Activated naive CD4-positive, alpha-beta T cell treated with Interleukin-2 at 50 U/mL for 16 hours (primary cell): ENCODE results near the gene CXCR1.
"Not testable (repeated sequence)": the region's sequence is repeated elsewhere in the genome, so short reads cannot be mapped to it uniquely, and the experiment has no call there.

Experiments
- DNase-seq: peaks from one replicate; pipeline ENCODE4 v3.0.0-alpha.2; 2020

CXCR1 gene

DNA sequence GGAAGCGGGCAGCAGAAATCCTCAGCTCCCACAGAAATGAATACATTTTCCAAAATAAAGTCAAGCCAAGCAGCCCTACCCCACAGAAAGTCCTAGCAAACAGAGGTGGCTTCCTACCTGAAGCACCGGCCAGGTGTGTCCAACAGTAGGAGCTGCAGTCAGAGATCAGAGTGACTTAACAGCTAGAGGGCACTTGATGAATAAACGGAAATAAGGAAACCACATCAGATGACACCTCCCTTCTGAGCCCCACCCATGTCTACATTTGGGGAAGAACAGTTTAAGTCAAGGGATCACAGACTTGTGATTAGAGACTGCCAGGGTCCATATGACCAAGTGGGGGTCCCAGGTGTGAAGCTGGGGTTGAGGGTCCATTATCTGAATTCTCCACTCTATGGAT is at the start of gene CXCR1:
CXCR1 (minus strand) TSS at position 172 of the 400 bp plus-strand sequence. CDS start 1,751 bp downstream, outside the sequence.
- DNase-seq: peak; percentile 14

- DNase-seq: no peak
Observed at GRCh38 chr2:218216336-218216673, 49.5 kb upstream of the CXCR1 start.

DNA sequence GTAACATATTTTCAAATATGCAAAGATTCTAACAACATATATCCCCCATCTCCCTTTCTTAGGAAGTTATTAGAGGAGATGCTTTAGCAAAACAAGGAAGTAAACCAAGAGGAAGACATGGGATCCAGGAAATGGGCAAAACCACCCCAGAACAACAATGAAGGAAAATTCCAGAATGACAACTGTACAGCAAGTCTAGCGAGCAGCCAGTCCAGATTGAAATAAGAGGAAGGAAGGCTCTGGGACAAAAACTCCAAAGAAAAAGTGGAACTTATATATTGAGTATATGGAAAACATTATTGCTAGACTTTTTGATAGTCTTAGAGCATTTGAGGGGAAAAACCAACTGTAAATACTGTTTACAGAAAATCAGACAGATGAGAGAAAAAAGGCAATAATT is 47.4 kb upstream of the CXCR1 start:
- no peak for DNase-seq

- DNase-seq: no peak
Observed at GRCh38 chr2:218209078-218209477, 42.3 kb upstream of the CXCR1 start.

DNA sequence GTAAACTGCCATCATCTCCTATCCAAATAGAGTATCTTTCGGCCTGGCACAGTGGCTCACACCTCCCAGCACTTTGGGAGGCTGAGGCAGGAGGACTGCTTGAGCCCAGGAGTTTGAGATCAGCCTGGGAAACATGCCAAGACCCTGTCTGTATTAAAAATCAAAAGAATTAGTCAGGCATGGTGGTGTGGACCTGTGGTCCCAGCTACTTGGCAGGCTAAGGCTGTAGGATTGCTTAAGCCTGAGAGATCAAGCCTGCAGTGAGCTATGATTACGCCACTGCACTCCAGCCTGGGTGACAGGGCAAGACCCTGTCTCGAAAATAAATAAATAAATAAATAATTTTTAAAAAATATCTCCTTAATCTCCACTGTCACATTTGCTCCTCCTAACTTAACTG is 35.5 kb upstream of the CXCR1 start:
- no peak for DNase-seq

GRCh38 chr2:218196974-218197373 is 30.2 kb upstream of the CXCR1 start:
- DNase-seq: no peak

DNA sequence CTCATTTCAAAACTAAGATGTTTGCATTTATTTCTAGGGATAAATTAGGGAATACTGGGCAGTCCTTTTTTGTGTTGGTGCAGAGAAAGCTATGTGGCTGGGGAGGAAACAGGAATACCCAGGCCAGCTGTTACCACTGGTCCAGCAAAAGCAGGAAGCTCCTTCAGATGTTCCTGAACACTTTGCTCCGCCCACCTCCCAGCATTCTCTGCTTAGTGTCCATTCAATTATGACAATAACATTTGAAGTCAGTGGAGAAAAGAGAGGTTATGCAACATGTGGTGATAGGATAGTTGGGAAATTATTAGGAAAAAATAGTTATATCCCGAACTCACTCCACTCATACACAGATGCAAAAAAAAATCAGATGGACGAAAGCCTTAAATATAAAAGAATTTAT is 28.1 kb upstream of the CXCR1 start:
- no peak for DNase-seq

DNA sequence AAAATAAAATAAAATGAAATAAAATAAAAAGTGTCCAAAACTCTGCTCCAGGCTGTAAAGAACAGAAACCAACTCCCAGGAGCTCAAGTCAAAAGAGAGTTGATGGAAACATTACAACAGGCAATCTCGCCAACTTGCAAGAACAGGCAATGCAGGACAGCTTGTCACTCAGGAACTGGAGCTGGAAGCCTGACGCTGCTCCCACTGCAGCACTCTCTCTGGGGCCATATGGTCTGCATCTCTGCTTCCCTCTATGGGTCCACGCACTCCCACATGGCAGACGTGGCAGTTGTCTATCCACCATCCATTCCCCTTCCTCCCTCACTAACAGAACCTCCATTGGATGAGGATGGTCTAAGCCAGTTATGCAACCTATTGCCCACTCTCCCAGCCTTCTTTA is 26.9 kb upstream of the CXCR1 start:
- no peak for DNase-seq

DNA sequence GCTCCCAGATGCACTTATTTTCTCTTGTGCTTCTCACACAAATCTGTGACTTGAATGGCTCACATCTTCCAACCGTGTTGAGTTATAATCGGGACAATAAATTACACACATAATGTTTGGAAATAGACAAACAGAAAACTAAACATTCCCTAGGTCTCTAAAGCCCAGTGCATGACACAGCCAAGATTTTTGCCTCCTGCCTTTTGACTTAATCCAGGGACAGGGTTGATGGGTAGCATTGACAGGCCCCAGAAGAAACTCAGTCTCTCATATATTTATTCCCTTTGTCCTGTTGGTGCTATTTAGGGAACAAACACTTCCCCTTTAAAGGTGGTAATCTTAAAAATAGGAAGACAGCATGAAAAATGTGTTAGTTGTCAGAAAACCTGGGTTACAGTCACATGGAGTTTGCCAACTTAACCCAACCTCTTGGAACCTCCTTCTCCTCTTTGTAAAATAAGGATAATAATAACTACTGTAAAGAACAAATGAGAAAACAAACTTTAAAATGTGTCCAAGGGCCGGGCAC is 26.2 kb upstream of the CXCR1 start:
- DNase-seq: no peak

- no peak for DNase-seq
Observed at GRCh38 chr2:218188528-218188927, 21.8 kb upstream of the CXCR1 start.

DNA sequence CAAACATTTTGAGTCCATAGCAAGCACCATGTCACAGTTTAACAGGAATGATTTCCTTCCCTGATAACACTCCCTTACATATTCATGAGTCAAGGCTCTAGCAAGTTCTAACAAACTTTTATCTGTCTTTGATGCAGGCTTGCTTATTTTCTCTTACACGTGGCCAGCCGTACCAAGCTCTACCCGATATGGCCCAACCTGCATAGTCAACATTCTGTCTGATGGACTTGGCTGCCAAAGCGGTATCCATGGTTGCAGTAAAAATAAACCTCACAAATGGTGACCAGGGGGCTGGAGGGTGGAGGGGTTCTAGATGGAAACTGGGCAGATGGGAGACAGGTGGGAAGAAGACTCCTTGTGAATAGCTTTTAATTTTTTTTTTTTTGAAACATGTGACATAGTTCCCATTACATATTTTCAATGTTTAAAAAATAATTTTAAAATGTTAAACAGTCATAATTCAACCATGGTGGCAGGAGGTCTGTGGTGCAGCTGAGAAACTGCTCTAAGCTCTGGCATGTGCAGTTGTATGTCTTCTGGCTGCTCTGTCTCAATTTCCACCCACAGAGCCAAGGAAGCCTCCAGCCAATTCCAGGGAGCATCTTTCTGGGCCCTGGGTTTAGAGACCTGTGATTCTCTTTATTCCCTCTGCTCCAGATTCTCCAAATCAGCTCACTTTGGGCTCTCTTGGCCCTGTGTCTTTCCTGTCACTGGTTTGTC is 20.7 kb upstream of the CXCR1 start:
- DNase-seq: no peak

- no peak for DNase-seq
Observed at GRCh38 chr2:218186876-218187275, 20.1 kb upstream of the CXCR1 start.

- DNase-seq: peak; percentile 73
Observed at GRCh38 chr2:218186355-218186766, 19.6 kb upstream of the CXCR1 start.

DNA sequence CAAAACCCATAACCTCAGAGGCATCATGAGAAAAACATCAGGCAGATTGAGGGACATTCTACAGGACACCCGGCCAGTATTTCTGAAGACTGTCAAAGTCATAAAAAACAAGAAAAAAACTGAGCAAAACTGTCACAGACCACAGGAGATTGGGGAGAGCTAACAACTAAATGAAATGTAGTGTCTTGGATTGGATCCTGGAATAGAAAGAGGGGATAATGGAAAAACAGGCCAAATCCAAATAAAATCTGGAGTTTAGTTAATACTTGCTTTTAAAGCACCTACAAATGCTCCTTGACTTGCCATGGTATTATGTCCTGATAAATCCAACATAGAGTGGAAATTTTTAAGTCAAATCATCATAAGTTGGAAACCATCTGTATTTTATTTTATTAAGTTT is 17.6 kb upstream of the CXCR1 start:
- no peak for DNase-seq

- DNase-seq: no peak
Observed at GRCh38 chr2:218180467-218181114, 13.8 kb upstream of the CXCR1 start.

DNA sequence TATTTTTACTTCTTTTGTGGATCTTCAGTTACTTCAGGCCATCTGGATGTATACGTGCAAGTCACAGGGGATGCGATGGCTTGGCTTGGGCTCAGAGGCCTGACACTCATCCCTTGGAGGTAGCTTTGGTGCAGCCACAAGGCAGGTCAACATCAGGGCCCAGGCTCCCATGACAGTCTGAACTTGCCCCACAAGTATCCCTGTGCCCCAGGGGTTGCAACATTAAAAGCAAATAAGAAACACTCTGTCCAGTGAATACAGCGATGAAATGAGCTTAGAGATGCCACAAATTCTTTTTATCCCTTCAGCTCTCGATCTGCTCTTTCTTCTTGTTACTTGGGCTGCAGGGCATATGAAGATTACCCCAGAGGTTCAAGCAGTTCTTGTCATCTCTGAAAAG is 13.0 kb upstream of the CXCR1 start:
- no peak for DNase-seq

DNA sequence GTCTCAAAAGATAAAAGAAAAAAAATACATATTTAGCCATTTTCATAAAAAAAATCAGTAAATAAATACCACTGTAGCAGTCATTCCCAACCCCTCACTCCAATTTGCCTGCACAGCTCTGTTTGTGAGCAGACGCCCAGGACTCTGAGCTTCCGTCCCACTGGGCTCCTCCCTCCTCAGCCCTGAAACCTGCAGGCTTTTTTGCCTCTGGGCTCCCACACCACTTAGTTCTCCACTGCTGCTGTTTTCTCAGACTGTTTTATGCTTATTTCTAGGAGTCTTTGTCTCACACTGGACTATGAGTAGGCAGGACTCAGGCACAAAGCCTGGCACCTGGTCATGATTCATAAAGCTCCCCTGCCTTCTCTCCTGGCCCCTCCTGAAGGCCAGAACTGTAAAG is 6.1 kb upstream of the CXCR1 start:
- DNase-seq: no peak

GRCh38 chr2:218171744-218172143 is 5.0 kb upstream of the CXCR1 start:
- not testable (repeated sequence) for DNase-seq

- no peak for DNase-seq
Observed at GRCh38 chr2:218169757-218170546, 3.2 kb upstream of the CXCR1 start.

DNA sequence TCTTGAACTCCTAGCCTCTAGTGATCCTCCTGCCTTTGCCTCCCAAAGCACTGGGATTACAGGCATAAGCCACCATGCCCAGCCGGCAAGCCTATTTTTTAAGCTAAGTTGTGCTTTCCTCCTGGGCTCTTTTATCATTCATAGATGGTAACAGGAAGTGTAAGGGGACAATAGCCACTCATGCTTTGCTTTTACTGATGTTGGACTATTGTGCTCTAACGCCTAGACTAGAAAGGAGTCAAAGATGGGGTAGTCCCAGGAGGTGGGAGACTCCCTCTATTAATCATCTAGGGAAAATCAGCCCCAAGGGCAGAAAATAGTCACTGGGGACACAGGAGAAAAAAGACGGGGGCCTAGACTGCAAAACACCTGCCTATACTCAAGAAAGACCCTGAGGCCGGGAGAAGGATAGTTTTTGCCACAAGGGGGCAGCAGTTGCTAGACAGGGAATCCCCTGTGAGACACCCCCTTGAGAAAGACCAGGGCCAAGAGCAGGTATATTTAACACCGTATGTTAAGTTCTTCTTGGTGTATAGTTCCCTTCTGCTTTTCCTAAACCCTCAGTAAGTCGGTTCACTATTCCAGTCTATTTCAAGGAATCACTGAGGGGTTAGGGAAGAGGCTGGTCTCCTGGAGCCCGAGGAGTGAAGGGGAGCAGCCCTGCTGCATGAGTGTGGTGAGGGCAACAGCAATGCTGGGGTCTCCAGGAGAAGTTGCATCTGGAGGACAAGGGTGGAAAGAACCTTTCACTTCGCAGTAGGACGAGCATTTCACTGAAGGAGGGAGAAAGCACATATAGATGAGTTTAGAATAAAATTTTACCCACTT is 2.1 kb upstream of the CXCR1 start:
- DNase-seq: peak; percentile 67

DNA sequence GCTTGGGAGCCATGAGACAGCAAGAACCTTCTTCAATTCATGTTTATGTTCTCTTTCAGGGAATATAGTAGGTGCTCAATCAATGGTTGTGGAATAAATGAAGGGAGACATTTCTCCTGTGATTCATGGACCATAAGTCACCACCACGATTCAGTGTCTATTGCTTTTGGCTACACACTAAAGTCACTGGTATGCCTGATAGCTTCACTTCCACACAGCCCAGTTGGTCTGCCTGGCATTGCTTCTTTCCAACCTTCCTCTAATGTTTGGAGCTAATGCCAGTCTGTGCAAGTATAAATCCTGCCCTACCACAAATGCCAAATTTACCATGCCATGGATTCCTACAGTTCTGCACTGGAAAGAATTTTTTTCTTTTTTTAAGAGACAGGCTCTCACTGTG is 1.3 kb upstream of the CXCR1 start:
- DNase-seq: no peak

DNA sequence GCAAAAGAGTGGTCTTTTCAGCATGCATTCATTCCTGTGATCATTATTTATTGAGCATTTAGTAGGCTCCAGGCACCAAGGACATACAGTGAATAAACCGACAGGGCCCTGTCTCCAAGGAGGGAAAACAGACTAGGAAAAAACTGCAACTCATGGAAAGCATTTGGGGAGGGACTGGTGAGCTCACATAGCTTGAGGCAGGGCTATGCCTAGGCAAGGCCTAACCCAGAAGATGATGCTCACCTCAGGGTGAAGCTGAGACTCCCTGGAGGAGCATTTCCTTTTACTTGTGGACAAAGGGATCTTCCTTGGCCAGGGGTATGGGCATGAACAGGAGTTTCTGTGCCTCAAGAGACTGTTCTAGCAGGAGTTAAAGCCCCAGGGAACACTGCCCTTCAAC is 3.9 kb downstream of the CXCR1 start:
- no peak for DNase-seq

- no peak for DNase-seq
Observed at GRCh38 chr2:218161644-218162043, 5.1 kb downstream of the CXCR1 start.
